Dermis microvascular lymphatic vessel endothelial cell (primary cell): Measurements from ENCODE around the gene TBX1. TPM values are rescaled to one million over a fixed set of nuclear protein-coding genes. Genes with fewer than 3 reads are reported as not detected.

Experiments used
- DNase-seq, 2 donors: peaks; one replicate each; pipeline versions ENCODE4 v3.0.0 to v3.0.0-alpha.2; 2010; ENCODE audit warnings: low read depth in 2 of 2
- total RNA-seq: library from RNA; depleted of rRNA; stranded (reverse); fragments of >200 nt; gene quantifications from 2 replicates; pipeline ENCODE4 v1.2.1, GENCODE V29; 2014

TBX1 gene
- total RNA-seq, 1 donor from 2014 or later, result 30.4 TPM

DNA sequence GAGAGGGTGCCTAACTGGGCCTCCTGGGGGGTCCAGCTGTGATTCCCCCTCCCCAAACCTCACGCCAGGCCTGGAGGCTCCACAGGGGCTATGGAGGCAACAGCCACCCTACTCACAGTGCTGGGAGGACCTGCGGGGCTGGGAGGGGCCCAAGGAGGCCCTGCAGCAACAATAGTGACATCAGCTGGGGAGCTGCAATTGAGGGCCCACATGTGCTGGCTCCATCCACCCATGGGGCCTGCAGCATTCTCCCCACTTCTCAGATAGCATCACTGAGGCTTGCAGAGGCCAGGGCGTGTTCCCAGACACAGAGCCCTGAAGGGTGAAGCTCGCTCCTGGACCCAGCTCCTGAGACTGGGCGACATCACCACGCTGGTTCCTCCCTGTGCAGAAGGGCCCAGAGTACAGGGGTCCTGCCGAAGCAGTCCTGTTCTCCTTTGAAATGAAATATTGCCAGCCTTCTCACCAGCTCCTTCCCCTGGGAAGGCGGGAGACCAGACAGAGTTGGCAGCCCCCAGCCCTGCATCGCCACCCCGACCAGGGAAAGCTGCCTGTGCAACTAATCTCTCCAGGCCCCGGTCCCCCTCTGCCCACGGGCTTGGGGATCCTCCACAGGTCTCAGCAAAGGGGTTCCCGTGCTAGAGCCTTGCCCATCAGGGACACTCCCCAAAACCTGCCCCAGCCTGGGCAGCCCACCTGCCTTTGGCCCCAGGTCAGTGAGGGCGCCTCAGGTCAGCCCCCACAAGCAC lies 8.9 kb upstream of the TBX1 start:
- no peak for DNase-seq

DNA sequence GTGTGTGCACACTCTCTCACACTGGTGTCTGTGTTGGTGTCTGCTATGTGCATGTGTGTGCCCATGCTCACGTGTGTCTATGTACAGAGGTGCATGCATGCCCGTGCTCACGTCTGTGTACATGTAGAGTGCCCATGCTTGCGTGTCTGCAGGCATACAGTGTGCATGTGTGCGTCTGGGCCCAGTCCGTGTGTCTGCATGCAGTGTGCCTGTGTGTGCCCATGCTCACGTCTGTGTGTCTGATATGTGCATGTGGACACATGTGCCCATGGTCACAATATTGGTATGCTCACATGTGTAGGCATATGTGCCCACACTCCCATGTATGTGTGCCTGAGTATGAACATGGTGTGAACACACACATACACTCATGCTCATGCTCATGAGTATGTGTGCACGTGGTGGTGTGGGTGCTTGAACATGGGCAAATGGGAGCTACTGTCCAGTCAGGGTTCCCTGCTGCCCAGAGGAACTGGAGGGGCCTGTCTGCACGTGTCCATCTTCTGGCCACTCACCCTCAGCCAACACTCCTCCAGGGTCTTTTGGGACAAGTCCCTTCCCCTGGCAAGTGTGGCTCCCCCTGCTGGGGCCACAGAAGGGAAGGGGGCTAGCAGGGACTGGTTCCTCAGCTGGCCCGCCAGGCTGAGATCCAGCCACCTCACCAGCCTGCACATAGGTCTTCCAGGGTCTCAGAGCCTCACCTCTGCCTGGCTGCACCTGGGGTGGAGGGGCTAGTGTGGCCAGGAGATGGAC lies 7.3 kb upstream of the TBX1 start:
- DNase-seq, result no peak

DNA sequence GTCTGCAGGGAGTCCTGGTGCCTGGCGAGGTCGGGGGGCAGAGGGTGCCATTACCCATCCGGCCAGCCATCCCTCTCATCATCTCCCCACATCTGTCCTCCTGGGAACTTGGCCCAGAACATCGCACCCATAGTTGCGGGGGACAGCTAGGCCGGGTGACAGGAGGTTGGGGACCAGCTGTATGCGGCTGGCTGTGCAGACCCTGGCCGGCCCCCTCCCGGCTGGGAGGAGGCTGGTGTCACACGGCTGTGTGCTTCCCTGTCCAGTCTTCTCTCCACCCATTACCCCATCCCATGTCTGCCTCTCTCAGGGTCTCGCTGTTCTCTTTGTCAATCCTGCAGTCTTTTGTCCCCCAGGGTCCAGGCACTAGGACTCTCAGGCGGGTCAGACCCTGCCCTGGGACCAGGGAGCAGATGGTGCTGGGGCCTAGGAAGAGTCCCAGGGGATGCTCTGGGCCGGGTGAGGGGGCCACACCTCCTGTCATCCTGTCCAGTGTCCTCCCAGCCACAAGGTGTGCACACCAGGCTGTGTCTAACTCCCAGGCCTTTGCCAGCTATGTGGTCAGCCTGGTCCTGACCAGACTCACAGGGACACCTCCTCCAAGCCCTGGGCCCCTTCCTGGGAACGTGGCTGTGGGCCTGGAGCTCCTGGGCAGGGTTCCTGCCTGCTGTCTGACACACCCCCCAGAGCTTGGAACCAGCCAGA lies 6.4 kb upstream of the TBX1 start:
- no peak for DNase-seq

DNA sequence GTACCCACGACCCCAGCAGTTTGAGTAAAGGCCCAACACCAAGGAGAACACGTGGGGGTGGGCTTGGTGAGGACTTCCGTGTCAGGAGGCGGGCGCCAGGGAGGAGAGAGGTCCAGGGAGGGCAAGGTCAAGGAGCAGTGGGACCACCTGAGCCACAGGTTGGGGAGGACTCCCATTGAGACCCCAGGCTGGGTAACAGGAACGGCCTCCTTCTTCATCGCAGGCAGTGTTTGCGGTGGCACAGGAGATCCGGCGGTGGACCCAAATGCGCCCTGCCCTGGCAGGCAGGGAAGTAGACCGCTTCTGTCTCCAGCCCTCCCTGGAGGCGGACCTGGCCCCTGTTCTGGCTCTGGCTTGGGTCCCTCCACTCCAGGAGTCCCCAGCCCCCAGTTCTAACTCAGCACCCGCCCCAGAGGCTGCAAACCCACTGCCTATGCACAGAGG lies 5.9 kb upstream of the TBX1 start:
- no peak for DNase-seq

DNA sequence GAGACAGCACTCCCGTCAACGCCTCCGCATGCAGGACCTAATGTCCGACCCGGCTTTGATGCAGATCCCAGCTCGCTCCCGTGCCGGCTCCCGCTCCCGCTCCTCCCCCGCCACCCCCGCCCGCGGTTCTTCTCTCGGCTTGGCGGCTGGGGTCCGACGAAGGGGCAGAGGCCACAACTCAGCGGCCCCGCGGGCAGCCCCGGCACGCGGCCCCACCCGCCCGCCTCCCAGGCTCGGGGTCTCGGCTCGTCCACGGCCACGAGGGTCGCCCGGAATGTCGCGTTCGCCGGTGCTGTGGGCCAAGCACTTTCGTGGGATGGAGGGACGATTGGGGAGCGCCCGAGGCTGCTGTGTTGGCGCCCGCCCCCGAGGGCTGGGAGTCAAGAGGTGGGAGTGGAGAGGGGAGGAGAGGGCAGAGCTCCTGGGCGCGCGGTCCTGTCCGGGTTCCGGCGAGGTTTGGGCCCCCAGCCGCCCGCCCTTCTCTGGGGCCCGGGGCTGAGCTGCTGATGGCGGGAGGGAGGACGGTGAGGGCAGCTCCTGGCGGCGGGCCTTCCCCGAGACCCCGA lies 5.3 kb upstream of the TBX1 start:
- DNase-seq, result no peak

DNA sequence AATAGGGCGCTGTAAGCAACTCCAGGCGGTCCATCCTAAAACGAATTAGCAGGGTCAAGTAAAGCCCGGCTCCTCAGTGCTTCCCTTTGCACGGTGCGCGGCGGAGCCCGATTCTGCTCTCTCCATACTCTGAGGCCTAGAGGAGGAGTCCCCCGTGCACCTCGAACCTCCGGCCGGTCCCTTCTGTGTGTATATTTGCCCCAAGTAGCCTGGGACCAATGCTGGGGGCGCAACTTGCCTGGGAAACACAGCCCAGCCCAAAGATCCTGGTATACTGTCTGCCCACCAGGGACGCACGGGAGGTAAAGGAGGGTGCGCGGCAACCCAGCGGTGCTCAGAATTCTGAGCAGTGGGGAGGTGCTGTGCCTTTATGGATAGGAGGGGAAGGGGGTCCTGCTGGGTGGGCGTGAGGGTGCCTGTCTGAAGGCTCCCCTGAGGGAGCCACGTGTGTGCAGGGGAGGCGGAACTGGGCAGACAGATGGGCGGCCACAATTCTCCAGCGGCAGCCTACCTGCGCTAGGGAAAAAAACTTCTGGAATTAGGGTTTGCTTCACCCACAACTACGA lies 4.8 kb upstream of the TBX1 start:
- no peak for DNase-seq

DNA sequence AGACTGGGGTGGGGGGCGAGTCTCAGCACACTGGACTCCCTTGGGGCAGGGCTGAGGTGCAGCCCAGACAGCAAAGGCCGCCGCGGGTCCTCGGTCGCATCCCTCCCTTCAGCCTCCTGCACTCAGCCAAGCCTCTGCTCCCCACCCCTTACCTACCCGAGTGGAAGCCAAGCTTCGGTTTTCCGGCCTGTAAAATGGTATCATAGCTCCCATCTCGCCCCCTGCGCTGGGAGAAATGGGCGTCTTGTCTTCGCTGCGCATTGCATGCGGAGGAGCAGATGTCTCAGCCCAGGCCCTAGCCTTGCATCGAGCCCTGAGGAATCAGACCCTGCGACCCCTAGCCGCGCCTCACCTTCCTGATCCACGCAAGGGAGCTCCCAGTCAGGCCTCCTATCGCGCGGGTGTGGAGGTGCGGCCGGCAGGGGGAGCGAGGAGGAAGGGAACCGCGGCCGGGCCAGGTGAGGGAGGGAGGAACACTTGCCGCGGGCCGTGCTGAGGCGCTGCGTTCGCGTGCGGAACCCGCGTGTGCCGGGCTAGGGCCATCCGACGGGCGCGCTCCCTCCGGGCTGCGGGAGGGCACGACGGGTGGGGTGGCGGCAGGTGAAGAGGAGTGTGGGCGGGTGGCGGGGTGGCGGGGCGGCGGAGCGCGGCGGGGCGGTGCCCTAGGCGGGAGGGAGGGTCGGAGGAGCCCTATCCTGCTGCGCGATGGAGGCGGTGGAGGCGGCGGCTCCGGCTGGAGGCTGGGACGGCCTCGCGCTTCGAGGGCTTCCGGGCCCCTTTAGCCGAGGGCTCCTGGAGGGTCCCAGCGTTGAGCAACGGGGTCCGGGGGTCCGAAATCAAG lies 4.1 kb upstream of the TBX1 start:
- peak in 1 of 2 donors; percentile 69 for DNase-seq

DNA sequence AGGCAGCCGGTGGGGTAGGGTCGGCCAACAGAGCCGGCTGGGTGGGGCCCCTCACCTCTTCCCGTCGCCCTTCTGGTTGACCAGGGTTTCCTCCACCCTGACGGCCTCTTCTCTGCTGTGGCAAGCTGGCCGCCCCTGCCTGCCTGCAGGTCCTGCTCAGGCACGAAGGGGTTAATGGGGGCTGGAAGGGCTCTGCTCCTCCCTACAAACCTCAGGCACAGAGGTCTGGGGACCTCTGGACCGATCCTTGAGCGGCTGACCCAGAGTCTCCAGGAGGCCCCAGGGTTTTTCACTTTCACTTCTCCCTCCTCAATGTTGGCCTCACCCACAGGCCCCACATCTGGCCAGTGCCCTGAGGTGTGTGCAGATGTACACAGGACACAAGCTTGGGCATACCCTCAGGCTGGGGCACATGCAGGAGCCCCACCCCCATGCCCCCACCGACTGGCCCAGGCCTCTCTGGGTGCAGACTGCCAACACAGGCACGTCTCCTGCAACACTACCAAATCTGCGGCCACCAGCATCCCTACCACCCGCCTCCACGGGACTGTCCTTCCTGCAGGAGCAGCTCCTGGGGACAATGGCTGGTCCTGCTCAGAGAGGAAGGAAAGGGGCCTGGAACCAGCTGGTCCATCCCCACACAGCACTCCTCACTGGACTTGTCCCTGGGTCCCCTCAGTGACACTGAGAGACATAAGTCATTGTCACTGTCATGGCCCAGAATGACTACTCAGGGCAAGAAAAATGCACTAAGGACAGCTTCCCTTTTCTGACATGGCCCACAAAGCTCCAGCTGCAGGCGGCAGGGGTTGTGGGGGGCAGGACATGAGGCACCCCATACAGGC lies 3.2 kb upstream of the TBX1 start:
- no peak for DNase-seq

DNA sequence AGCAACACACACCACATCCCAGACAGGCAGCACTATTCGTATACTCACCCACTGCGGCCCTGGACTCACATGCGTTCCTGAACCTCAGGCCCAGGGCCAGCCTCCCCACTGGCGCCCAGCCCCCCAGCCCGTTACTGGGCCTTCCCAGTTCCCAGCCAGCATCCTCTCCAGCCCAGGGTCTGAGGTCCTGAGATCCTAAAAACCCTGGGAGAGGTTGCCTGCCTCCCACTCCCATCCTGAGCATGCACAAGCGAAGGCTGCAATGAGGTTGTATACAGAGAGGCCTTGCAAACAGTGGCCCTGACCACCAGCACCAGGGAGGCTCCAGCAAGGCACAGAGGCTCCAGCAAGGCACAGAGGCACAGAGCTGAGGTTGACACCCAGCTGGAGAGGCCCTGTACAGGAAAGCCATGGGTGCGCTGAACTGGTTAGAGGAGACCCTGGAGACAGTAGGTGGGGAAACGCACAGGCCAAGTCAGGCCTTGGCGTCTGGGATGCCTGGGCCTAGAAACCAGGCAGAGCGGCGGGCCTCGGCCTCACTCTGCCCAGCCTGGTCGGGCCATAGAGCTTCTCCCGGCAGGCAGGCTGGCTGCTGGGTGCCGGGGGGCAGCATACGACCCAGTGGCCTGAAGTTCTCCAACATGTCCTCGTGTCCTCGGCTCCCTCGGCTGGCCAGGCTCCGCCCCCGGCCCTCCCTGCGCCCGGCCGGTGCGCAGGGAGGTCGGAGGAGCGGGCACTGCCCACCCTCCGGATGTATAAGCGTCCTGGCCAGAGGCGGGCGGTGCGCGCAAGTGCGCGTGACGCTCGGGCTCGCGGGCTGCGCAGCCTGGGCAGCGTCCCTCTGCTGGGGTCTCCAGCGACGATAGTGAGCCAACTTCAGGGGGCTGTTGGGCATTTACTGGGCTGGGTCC lies 2.3 kb upstream of the TBX1 start:
- DNase-seq, result peak in 1 of 2 donors; percentile 59

DNA sequence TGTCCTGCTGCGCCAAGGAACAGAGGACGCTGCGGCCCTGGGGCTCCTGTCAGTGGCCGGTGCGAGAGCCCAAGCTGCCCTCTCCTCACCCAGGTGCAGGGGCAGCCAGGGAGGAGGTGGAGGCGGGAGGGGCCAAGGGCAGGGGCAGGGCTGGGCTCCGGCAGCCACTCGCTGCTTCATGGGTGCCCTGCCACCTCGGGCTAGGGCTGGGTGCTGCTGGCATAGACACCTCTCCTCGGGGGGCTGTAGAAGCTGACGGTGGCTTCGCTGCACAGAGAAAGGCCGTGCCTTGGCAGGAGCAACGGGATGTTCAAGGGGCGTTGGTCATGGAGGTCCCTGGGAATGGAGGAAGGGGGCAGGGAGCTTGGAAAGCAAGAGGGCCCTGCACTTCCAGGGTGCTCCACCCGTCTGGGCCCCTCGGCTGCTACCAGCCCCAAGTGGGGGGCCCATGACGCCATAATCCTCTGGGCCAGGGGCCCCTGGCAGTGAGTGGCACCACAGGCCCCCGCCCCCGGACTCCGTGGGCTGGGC lies 1.6 kb upstream of the TBX1 start:
- DNase-seq, result no peak

DNA sequence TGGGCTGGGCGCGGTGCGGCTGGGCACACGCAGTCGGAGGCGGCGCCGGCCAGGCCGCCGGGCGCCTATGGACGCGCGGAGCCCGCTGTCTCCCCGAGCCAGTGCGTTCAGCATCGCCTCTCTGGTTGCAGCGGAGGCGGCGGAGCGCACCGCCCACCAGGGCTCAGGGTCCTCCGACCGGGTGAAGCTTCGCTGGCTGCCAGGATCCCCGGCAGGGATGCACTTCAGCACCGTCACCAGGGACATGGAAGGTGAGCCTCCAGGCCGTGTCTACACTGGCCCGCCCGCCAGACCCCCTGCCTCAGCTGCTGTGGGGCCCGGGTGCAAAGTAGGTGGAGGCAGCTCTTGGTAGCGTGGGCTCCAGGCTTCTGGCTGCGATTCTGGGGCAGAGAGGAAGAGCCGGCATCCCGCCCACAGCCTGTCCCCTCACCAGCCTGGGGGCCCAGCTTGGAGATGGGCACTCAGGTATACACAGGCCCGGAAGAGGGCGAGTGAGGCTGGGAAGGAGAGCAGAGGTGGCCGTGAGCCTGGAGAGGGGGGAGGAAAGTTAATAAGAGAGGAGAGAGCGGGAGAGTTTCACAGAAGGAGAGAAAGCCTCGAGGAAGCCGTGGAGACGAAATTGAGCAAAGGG lies 1.0 kb upstream of the TBX1 start:
- peak in 1 of 2 donors; percentile 65 for DNase-seq

DNA sequence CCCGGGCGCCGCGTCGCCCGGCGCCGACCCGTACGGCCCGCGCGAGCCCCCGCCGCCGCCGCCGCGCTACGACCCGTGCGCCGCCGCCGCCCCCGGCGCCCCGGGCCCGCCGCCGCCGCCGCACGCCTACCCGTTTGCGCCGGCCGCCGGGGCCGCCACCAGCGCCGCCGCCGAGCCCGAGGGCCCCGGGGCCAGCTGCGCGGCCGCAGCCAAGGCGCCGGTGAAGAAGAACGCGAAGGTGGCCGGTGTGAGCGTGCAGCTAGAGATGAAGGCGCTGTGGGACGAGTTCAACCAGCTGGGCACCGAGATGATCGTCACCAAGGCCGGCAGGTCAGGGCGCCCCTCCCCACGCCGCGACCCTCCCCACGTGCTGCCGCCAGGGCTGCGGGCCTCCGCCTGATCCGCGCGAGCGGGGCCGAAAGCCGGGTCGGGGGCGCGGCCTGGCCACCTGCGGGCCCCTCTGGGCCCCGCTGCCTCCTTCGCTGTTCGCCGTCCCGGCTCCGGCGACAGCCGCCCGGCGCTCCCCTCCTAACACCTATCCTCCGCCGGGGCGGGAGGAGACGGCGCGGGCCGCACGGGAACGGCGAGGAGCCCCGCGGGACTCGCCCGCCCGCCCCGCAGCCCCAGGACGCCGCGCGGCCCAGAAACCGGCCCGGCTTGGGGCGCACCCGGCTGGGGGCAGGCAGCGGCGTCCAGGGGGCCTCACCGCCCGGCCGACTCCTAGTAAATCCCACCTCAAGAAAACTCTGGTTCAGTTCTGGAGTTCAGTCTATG lies 560 bp downstream of the TBX1 start:
- DNase-seq, result no peak

DNA sequence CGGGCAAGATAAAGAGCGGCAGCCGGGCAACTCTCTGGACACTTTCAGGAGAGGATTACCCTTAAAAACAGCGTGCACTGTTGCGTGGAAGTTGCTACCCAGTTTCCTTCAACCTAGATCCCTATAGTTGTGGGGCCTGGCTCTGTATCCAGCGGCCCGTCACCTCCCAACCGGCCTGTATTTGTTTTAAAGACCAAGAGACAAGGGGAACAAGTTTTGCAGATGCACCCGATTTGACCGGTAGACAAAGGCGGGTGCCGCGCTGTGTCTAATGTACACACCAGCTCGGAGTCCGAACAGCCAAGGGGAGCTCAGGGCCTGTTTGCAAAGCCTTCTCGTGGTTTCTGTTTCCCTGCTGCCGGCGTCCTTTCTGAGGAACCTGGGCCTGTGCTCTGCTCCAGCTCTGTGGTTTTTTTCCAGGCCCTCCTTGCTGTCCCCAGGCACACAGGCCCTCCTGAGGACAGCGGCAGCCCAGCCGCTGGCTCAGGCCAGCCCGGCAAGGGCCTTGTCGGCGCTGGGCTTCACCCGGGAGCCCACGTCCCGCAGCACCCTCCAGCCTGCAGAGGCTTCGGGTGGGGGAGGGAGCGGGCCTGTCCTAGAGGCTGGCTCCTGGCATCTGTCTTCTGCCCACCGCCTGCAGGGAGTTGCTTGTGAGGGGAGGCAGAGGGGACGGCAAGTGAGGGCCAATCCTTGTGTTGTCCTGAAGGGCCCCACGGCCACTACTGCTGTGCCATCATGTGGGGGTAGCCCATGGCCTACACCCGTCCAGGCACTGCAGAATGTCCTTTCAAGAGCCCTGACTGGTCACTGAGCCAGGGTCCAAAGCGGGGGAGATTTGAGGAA lies 1.4 kb downstream of the TBX1 start:
- DNase-seq, result peak in 1 of 2 donors; percentile 42

DNA sequence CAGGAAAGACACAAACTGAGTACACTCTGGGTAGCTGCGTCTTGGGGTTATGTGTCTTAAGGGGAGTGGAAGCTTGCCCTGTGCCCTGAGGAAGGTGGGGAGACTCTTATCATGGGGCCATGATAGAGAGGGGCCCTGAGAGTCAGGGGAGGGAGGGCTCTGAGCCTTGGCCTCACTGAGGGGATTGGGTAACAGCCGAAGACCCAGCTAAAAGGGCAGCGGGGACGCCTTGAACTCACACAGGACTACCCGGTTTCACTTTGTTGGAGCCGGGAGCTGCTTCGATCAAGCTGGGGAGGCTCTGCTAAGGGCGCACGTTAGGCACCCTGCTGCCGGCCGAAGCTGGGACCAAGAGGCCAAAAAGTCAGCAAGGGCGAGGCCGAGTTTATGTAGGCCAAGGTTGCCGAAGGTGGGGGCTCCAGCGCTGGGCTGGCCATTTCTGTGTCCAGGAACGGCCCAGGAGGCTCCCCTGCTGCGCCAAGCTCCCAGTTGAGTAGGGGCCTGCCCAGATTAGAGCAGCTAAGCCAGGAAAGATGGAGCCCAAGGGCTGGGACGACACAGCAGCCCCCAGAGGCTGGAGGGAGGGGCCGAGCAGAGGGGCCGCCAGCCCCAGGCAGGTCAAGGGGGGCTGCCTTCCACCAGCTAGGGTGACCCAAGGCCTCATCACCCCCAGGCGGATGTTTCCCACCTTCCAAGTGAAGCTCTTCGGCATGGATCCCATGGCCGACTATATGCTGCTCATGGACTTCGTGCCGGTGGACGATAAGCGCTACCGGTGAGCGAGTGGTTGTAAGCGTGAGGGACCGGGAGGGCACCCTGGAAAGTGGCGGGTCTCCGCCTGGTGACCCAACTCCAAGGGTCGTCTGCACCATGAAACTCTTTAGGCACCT lies 2.2 kb downstream of the TBX1 start:
- peak in 1 of 2 donors; percentile 54 for DNase-seq
